Measurements from ENCODE around the gene KHDRBS1. TPM values are rescaled to one million over a fixed set of nuclear protein-coding genes. Genes with fewer than 3 reads are reported as not detected.

KHDRBS1 gene
- total RNA-seq, 2 experiments from 2014 or later: 91.6 to 94.2 TPM

GRCh38 chr1:32055416-32055815 is 41.7 kb downstream of the KHDRBS1 start:
- H3K4me3 ChIP-seq (ENCODE audit: low read length): no peak overlapping the region
- peaks cover 85% of the 10 kb centered on the region for H3K36me3 ChIP-seq (ENCODE audit: insufficient read depth, low read length)
- Mint-ChIP-seq H3K36me3 (ENCODE audit: low read depth) (peaks cover 80% of the 10 kb centered on the region), H3K4me3 (no peak overlapping the region), H3K27ac (peak overlapping the region; percentile 33), H3K9me3 (no peaks in the 10 kb centered on the region), H3K27me3 (no peaks in the 10 kb centered on the region), H3K4me1 (ENCODE audit: low read depth) (no peaks in the 10 kb centered on the region)
- no peak overlapping the region for H3K27ac ChIP-seq (ENCODE audit: low read depth in 1 of 2, low read length in 2 of 2)
- no peaks in the 10 kb centered on the region for H3K9me3 ChIP-seq (ENCODE audit: control insufficient read depth in 1 of 2, insufficient read depth in 1 of 2, low read length in 2 of 2)
- no peaks in the 10 kb centered on the region for H3K27me3 ChIP-seq (ENCODE audit: control insufficient read depth in 1 of 2, insufficient read depth in 2 of 2, low read length in 2 of 2)
- H3K4me1 ChIP-seq (ENCODE audit: insufficient read depth, low read length): no peaks in the 10 kb centered on the region
- intact Hi-C loops (cut with DNase I, micrococcal nuclease): no loop called here
- DNase-seq (no peak), ATAC-seq (ENCODE audit: poor library complexity) (no peak)
- no peak for TF ChIP-seq CTCF (IDR thresholded peaks at IDR 0.05)
- POLR2A ChIA-PET: interaction anchor here (1.5 to 2.8 kb wide), 2 partner anchors 17 to 70 kb away, joined by 4 to 15 read pairs; partner anchors contain the start of gene TMEM39B
- CTCF ChIA-PET: interaction anchor here (1.2 kb wide), 1 partner anchor 11 kb away, joined by 3 read pairs; no protein-coding TSS in a partner anchor

- POLR2A ChIA-PET: interaction anchor here (0.9 to 2.8 kb wide), 4 partner anchors 10 to 72 kb away, joined by 3 to 15 read pairs (median 4); partner anchors contain the start of genes KPNA6 and TMEM39B
- Histone ChIP-seq H3K4me3 (ENCODE audit: low read length) (no peak overlapping the region), H3K36me3 (ENCODE audit: insufficient read depth, low read length) (peaks cover 90% of the 10 kb centered on the region), H3K9me3 (ENCODE audit: control insufficient read depth in 1 of 2, insufficient read depth in 1 of 2, low read length in 2 of 2) (no peaks in the 10 kb centered on the region), H3K27ac (ENCODE audit: low read depth in 1 of 2, low read length in 2 of 2) (peak overlapping the region; percentile 11 to 40), H3K27me3 (ENCODE audit: control insufficient read depth in 1 of 2, insufficient read depth in 2 of 2, low read length in 2 of 2) (no peaks in the 10 kb centered on the region), H3K4me1 (ENCODE audit: insufficient read depth, low read length) (no peaks in the 10 kb centered on the region)
- Mint-ChIP-seq H3K9me3 (no peaks in the 10 kb centered on the region), H3K27me3 (no peaks in the 10 kb centered on the region), H3K36me3 (ENCODE audit: low read depth) (peaks cover 85% of the 10 kb centered on the region), H3K4me1 (ENCODE audit: low read depth) (no peaks in the 10 kb centered on the region), H3K27ac (peak overlapping the region; percentile 55), H3K4me3 (no peak overlapping the region)
- ATAC-seq (ENCODE audit: poor library complexity): no peak
- TF ChIP-seq CTCF (IDR thresholded peaks at IDR 0.05): no peak
- intact Hi-C loops (cut with DNase I, micrococcal nuclease): no loop called here
- no peak for DNase-seq
- CTCF ChIA-PET: interaction anchor here (1.2 kb wide), 1 partner anchor 53 kb away, joined by 3 read pairs; no protein-coding TSS in a partner anchor
These were observed 42.9 kb downstream of the KHDRBS1 start for GRCh38 chr1:32056598-32056997.

GRCh38 chr1:32060914-32061313 is 47.2 kb downstream of the KHDRBS1 start:
- peaks cover 50% of the 10 kb centered on the region for H3K36me3 Mint-ChIP-seq (ENCODE audit: low read depth)
- no peak for TF ChIP-seq CTCF (IDR thresholded peaks at IDR 0.05)
- Histone ChIP-seq H3K4me1 (ENCODE audit: insufficient read depth, low read length) (peaks cover under 1% of the 10 kb centered on the region), H3K9me3 (ENCODE audit: control insufficient read depth in 1 of 2, insufficient read depth in 1 of 2, low read length in 2 of 2) (no peaks in the 10 kb centered on the region), H3K27me3 (ENCODE audit: control insufficient read depth in 1 of 2, insufficient read depth in 2 of 2, low read length in 2 of 2) (no peaks in the 10 kb centered on the region), H3K27ac (ENCODE audit: low read depth in 1 of 2, low read length in 2 of 2) (no peak overlapping the region), H3K4me3 (ENCODE audit: low read length) (no peak overlapping the region), H3K36me3 (ENCODE audit: insufficient read depth, low read length) (peaks cover 62% of the 10 kb centered on the region)
- no peak for DNase-seq
- ATAC-seq (ENCODE audit: poor library complexity): no peak
- no peaks in the 10 kb centered on the region for H3K9me3 Mint-ChIP-seq
- ChIA-PET CTCF (interaction anchor here (1.0 kb wide), 1 partner anchor 57 kb away, joined by 3 read pairs; no protein-coding TSS in a partner anchor), POLR2A (interaction anchor here (1.2 kb wide), 1 partner anchor 302 kb away, joined by 3 read pairs; no protein-coding TSS in a partner anchor)
- intact Hi-C loops (cut with DNase I, micrococcal nuclease): loop anchor here in 1 of 2 experiments (5.0 kb wide), 4 partner anchors 84 to 299 kb away; partner anchors contain the start of genes ADGRB2 and SPOCD1
- peaks cover 9% of the 10 kb centered on the region for H3K4me1 Mint-ChIP-seq (ENCODE audit: low read depth)
- H3K4me3 Mint-ChIP-seq: no peak overlapping the region
- no peaks in the 10 kb centered on the region for H3K27me3 Mint-ChIP-seq
- H3K27ac Mint-ChIP-seq: peak overlapping the region; percentile 19

Measured in CD4-positive, alpha-beta T cell (primary cell).